Thyroid gland (tissue), 4 donors: Measurements from ENCODE around the gene EXOC4.

Experiments
- CTCF ChIP-seq, 6 experiments: fragments of 200-600 bp in 3 of 6; fragments of 450-650 bp in 3 of 6; sonication (generic) in 3 of 6; IDR thresholded peaks; one replicate each; pipeline ENCODE4 v1.5.1; 2016 to 2019; ENCODE audit warnings: antibody characterized with exemption in 6 of 6, mild to moderate bottlenecking in 2 of 6, inconsistent platforms in 1 of 6, moderate library complexity in 1 of 6
- POLR2A ChIP-seq, 2 donors: fragments of 450-650 bp; IDR thresholded peaks; one replicate each; pipeline ENCODE4 v1.6.1; 2017; ENCODE audit warnings: antibody characterized with exemption in 2 of 2, mild to moderate bottlenecking in 2 of 2, moderate library complexity in 1 of 2

GRCh38 chr7:134009314-134010110 lies 756.6 kb downstream of the EXOC4 start:
- TF ChIP-seq CTCF (IDR thresholded peaks at IDR 0.05) = no peak
- TF ChIP-seq POLR2A (IDR thresholded peaks at IDR 0.05) = no peak
